Measurements from ENCODE around the gene CASZ1. TPM values are rescaled to one million over a fixed set of nuclear protein-coding genes. Genes with fewer than 3 reads are reported as not detected.

CASZ1 gene
- total RNA-seq, 1 experiment from 2014 or later: 3.9 TPM

GRCh38 chr1:10824821-10825540 lies 28.5 kb upstream of the CASZ1 start:
- no peaks in the 10 kb centered on the region for H3K9me3 ChIP-seq (ENCODE audit: control insufficient read depth, low read depth, low read length)
- no peak overlapping the region for H3T11ph ChIP-seq (ENCODE audit: low read length)
- no peak overlapping the region for H2AK5ac ChIP-seq (ENCODE audit: insufficient read length, low read length)
- Mint-ChIP-seq H3K4me1 (peaks cover 11 to 41% of the 10 kb centered on the region in 2 experiments), H3K27me3 (ENCODE audit: low read depth) (peaks cover 9% of the 10 kb centered on the region), H3K36me3 (ENCODE audit: insufficient read depth in 1 of 3, low read depth in 3 of 3) (no peaks in the 10 kb centered on the region; a peak in 1 of 7 replicates), H3K4me3 (no peak overlapping the region), H3K9me3 (no peaks in the 10 kb centered on the region), H3K27ac (no peak overlapping the region)
- no peak overlapping the region for H3K27ac ChIP-seq (ENCODE audit: insufficient read length, low read depth, low read length)
- WGBS (ENCODE audit: extremely low coverage, insufficient read length, low lambda C conversion rate): no CpG with 5 or more reads among the region's 19 CpGs
- H4K20me1 ChIP-seq (ENCODE audit: control insufficient read depth, insufficient read depth, insufficient read length): no peaks in the 10 kb centered on the region
- H3K9ac ChIP-seq (ENCODE audit: extremely low read depth, insufficient read length, low read length): no peak overlapping the region
- H2BK20ac ChIP-seq (ENCODE audit: low read depth, low read length, poor library complexity, severe bottlenecking): no peak overlapping the region
- H2BK5ac ChIP-seq (ENCODE audit: insufficient read length, low read length): no peak overlapping the region
- no peaks in the 10 kb centered on the region for H3K27me3 ChIP-seq (ENCODE audit: insufficient read depth, low read length)
- no peak overlapping the region for H3K4ac ChIP-seq (ENCODE audit: low read depth, low read length)
- H2AFZ ChIP-seq (ENCODE audit: low read length): no peak overlapping the region
- TF ChIP-seq, protein P1, sequence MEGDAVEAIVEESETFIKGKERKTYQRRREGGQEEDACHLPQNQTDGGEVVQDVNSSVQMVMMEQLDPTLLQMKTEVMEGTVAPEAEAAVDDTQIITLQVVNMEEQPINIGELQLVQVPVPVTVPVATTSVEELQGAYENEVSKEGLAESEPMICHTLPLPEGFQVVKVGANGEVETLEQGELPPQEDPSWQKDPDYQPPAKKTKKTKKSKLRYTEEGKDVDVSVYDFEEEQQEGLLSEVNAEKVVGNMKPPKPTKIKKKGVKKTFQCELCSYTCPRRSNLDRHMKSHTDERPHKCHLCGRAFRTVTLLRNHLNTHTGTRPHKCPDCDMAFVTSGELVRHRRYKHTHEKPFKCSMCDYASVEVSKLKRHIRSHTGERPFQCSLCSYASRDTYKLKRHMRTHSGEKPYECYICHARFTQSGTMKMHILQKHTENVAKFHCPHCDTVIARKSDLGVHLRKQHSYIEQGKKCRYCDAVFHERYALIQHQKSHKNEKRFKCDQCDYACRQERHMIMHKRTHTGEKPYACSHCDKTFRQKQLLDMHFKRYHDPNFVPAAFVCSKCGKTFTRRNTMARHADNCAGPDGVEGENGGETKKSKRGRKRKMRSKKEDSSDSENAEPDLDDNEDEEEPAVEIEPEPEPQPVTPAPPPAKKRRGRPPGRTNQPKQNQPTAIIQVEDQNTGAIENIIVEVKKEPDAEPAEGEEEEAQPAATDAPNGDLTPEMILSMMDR (conservative IDR thresholded peaks at IDR 0.05): no peak
- H4K5ac ChIP-seq (ENCODE audit: insufficient read length, low read depth, low read length): no peak overlapping the region
- no peak overlapping the region for H3K23ac ChIP-seq (ENCODE audit: insufficient read length, low read depth, low read length)
- peak; percentile 52 for DNase-seq
- H2BK120ac ChIP-seq (ENCODE audit: low read depth, low read length, poor library complexity, severe bottlenecking): no peak overlapping the region
- no peak overlapping the region for H3K56ac ChIP-seq (ENCODE audit: insufficient read length, low read depth, low read length)
- H4K91ac ChIP-seq (ENCODE audit: insufficient read length, low read depth, low read length): no peak overlapping the region
- no peak overlapping the region for H3K18ac ChIP-seq (ENCODE audit: insufficient read length, low read depth, low read length)
- H3K79me1 ChIP-seq (ENCODE audit: insufficient read depth, low read depth, low read length, poor library complexity, severe bottlenecking): no peaks in the 10 kb centered on the region
- no peak overlapping the region for H2BK15ac ChIP-seq (ENCODE audit: low read depth, low read length)
- H3K4me2 ChIP-seq (ENCODE audit: insufficient read depth, insufficient read length, low read length): no peak overlapping the region
- no peaks in the 10 kb centered on the region for H3K4me1 ChIP-seq (ENCODE audit: insufficient read depth, low read length)
- H4K8ac ChIP-seq (replicated peaks; ENCODE audit: insufficient read length, low read depth, low read length): no peak overlapping the region
- H3K79me2 ChIP-seq (ENCODE audit: insufficient read depth, low read length): no peaks in the 10 kb centered on the region
- H2BK12ac ChIP-seq (ENCODE audit: insufficient read length, low read depth, low read length): no peak overlapping the region
- H3K14ac ChIP-seq (ENCODE audit: insufficient read depth, low read length): no peak overlapping the region
- H3K23me2 ChIP-seq (ENCODE audit: insufficient read length, low read depth, low read length, poor library complexity, severe bottlenecking): no peaks in the 10 kb centered on the region

Data from H9 (cell line).